Adrenal gland (tissue), 5 donors: ENCODE measurements around the gene ABCA10.

ENCODE experiments used
- POLR2A ChIP-seq, 2 donors: fragments of 450-650 bp; IDR thresholded peaks; one replicate each; pipeline ENCODE4 v1.6.1; 2017; ENCODE audit warnings: antibody characterized with exemption in 2 of 2, mild to moderate bottlenecking in 2 of 2, moderate library complexity in 1 of 2
- TF ChIP-seq, protein P1 (sequence below), 6 experiments: fragments of 450-650 bp in 4 of 6; fragments of 200-600 bp in 2 of 6; sonication (generic) in 1 of 6; IDR thresholded peaks; 1 replicate in 5 of 6; 2 replicates in 1 of 6; pipeline versions ENCODE4 v1.5.1 to v1.8.0; 2016 to 2021; ENCODE audit warnings: antibody characterized with exemption in 6 of 6, mild to moderate bottlenecking in 2 of 6, moderate library complexity in 1 of 6
- donor health status: DM: no; HTN: no; CAD: no.

DNA sequence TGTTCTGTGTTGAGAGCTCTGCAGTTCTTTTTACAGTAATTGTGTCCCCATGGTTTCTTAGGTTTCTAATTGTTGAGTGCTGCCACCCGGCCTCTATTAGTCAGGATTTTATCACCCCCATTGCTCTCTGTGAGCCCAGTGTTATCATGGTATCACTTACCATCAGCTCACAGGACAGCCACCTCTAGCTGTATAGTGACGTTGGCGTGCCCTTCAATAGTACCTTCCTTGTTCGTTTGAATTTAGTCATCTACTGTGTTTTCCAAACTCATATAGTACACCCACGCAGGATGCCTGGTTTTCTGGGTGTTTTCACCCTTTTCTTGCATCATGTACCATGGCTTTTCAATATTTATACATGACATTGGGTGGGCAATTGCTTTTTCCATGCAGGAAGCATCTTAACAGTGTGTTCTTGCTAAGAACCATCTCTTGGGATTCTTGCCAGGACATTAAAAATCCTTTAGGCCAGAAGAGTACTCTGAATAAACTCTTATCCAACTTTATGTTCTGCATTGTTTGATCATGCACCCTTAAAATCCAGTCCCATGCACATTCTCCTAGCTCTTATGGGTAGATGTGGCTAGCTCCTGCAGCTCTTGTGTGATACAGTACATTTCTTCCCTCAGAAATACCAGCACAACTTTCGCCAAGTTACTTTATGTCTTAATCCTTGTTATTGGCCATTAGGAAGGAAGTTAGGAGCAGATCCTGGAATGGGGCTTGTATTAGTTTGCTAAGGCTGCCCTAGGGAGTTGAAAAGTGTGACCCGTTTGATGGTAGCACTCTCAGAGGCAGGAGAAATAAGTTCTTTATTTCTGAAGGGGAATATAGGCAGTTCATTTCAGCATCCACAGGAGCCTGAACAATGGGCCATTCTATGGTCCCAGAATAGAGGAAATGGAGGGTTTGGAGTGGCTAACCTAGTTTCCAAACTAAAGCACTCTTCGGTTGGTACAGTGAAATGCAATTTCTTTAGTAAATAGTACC, 11.3 kb upstream of the ABCA10 start:
- TF ChIP-seq, protein P1, sequence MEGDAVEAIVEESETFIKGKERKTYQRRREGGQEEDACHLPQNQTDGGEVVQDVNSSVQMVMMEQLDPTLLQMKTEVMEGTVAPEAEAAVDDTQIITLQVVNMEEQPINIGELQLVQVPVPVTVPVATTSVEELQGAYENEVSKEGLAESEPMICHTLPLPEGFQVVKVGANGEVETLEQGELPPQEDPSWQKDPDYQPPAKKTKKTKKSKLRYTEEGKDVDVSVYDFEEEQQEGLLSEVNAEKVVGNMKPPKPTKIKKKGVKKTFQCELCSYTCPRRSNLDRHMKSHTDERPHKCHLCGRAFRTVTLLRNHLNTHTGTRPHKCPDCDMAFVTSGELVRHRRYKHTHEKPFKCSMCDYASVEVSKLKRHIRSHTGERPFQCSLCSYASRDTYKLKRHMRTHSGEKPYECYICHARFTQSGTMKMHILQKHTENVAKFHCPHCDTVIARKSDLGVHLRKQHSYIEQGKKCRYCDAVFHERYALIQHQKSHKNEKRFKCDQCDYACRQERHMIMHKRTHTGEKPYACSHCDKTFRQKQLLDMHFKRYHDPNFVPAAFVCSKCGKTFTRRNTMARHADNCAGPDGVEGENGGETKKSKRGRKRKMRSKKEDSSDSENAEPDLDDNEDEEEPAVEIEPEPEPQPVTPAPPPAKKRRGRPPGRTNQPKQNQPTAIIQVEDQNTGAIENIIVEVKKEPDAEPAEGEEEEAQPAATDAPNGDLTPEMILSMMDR (IDR thresholded peaks at IDR 0.05): no peak
- no peak for TF ChIP-seq POLR2A (IDR thresholded peaks at IDR 0.05)
